ENCODE results near the gene BATF.

The BATF gene

DNA sequence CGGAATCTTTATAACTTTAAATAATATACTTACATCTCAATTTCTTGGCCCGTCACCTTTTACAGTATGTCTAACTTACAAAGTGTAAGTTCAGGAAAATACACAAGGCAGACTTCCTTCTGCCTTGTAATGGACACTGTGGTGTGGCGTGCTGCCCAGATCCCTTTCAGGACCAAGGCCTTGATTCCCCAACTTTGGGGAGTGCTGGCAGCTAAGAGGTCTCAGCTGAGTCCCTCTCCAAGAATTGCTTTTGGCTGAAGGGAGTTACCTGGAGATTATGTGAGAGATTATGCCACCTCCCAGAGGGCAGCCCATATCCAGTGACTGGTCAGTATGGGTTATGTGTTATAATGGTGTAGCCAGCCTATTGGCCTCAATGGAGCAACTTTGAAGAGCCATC lies 21.2 kb upstream of the BATF start:
- FAIRE-seq, result no peak

DNA sequence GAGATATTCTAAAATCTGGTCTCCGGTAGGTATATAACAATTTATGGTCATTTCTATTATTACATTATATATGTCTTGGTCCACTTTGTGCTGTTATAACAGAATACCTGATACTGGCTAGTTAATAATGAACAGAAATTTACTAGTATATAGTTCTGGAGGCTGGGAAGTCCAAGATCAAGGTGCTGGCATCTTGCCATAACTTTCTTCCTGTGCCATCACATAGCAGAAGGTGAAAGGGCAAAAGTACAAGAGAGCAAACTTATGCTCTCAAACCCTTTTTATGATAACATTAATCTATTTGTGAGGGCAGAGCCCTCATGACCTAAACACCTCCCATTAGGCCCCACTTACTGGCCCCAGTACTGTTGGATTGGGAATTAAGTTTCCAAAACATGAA lies 17.9 kb upstream of the BATF start:
- no peak for FAIRE-seq

DNA sequence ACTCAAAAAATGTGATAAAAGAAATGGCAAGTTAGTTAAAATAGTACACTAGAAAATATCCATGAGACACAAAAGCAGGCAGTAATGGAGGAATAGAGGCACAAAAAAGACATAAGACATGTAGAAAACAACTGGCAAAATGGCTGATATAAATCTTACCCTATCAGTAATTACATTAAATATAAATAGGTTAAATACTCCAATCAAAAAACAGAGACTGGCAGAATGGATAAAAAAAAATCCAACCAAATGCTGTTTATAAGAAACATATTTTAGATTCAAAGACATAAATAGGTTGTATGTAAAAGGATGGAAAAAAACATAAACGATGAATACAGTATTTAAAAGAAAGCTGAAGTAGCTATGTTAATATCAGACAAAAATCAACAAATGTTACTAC lies 15.3 kb upstream of the BATF start:
- FAIRE-seq, result no peak

- FAIRE-seq, result no peak
Measured at GRCh38 chr14:75510547-75510946, 11.7 kb upstream of the BATF start.

- no peak for FAIRE-seq
Measured at GRCh38 chr14:75511201-75511600, 11.1 kb upstream of the BATF start.

DNA sequence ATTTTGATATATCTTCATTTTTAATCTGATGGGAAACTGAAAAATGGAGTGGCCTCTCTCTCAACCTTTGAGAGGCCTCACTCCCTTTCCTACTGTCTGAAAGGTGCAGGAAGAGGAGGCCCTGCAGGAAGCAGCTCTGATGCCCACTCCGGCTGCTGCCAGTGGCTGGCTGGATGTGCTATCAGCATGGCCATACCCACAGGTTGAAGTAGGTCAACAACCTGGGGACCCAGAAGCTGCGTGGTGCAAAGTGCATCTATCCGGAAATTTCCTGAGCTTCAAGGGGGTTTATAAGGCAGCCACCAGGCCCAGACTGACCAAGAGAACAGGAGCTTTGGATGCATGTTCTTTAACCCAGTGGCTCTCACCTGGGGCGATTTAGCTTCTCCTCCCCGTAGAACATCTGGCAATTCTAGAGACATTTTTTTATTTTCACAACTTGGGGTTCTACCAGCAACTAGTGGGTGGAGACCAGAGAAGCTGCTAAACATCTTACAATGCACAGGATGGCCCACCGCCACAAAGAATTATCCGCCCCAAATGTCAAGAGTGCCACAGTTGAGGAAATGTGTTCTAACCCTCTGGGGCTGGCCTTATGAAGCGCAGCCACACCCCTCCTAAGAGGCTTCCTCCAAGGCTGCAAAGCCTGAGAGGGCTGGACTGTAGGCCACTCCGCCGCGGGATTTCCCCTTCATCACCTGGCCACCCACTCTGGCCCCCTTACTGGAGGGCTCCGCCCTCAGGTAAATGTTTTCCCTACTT lies 8.2 kb upstream of the BATF start:
- no peak for FAIRE-seq

DNA sequence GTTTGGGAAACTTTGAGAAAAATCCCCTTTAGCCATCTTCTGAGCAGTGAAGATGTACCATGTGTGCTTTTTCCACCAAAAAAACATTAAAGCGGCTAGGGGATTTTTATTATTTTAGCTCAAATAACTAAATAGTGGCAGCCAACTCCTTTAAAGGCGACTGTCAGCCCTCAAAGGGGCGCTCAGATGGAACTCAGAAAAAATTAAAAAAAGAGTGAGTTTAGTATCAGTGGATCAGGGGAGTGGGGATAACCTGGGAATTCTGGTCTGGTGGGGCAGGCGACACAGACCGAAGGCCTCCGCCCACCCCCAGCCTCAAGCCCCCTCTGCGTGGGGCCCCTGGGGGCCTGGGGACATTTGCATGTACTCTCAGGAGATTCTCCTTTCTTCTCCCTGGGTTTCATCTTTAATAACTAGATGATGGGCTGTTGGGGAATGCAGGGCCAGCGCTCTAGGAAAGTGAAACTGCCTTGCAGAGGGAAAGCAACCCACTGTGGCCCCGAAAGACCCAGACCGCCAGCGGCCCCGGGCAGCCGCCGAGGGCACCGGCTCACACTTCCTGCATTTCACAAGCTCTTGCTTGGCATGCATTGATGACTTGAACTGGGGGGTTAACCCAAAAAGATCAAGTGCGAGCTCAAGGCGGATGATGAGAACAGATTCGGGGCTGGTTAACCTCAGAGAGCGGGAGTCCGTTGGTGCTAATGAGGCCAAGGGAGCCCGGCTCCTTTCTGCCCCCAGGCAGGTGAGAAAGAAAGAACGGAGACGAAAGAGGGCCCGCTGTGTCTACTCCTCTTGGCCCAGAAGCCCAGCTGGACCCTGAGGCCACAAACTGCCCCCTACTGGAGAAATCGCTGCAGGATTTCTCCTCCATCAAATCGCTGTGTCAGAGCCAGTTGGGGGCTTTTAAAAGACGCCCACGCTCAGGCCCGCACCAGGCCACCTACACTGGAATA lies 7.3 kb upstream of the BATF start:
- no peak for FAIRE-seq

GRCh38 chr14:75515629-75515996 lies 6.7 kb upstream of the BATF start:
- FAIRE-seq, result no peak

DNA sequence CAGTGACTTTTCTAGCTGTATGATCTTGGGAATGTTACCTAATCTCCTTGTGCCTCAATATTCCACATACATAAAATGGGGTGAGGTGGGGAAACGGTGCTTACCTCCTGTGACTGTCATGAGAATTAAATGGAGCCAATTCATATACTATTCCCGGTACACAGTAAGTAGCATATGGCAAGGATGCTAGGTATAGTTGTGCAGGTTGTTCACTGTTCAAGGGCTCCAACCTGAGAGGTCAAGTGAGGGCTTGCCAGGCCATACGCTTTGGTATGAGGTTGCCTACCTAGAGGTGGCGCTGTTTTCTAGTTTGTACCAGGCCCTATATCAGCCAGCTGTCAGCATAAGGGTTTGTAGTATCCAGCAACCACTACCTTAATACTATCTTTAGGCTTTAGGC lies 3.6 kb upstream of the BATF start:
- FAIRE-seq, result no peak

- no peak for FAIRE-seq
Measured at GRCh38 chr14:75519394-75519793, 2.9 kb upstream of the BATF start.

DNA sequence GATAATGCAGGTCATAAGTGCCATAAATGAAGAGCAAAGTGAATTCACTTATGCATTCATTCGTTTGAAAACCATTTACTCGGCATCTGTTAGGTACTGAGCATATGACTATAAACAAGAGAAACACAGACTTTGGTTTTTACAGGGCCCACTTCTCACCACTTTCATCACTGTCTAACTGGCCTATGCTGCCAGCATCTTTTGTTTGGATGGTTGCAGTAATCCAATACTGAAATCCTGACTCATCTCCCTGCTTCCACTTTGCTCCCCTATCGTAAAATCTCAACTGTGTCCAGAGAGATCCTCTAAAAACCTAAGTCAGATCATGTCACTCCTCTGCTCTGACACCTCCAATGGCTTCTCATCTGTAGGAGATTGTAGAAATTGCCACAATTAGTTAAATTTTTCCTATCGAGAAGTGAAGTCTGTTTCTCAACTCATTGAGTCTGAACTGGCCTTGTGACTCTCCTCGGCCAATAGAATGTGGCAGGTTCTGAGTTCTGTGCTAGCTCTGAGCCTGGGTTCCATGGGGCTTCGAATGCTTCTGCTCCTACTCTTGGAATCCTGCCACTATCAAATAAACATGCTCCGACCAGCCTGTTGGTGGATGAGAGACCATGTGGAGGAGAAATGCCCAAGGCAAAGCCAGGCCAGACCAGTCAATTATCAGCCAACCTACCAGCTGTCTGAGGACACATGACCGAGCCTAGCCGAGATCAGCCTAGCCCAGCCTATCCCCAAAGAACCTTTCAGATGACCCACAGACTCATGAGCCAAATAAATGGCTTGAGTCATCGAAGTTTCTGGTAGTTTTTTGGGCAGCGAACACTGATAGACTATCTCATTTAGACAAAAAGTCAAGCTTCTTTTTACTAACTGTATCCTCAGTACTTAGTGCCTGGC lies 2.2 kb upstream of the BATF start:
- FAIRE-seq, result no peak

DNA sequence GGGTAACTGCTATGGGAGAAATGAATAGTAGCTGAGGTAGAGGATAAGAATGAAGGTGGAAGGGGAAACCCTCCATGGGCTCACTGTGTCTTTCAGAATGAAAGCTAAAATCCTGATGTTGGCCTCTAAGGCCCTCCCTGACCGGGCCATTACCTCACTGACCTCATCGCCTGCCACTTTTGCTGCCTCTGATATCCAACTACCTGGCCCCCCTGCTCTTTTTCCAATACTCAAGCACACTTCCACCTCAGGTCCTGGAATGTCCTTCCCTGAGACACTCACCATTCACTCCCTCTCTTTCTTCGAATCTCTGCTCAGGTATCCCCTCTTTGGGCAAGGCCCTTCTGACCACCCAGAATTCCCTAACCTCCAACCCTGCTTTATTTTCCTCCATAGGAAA lies 1.4 kb upstream of the BATF start:
- no peak for FAIRE-seq

DNA sequence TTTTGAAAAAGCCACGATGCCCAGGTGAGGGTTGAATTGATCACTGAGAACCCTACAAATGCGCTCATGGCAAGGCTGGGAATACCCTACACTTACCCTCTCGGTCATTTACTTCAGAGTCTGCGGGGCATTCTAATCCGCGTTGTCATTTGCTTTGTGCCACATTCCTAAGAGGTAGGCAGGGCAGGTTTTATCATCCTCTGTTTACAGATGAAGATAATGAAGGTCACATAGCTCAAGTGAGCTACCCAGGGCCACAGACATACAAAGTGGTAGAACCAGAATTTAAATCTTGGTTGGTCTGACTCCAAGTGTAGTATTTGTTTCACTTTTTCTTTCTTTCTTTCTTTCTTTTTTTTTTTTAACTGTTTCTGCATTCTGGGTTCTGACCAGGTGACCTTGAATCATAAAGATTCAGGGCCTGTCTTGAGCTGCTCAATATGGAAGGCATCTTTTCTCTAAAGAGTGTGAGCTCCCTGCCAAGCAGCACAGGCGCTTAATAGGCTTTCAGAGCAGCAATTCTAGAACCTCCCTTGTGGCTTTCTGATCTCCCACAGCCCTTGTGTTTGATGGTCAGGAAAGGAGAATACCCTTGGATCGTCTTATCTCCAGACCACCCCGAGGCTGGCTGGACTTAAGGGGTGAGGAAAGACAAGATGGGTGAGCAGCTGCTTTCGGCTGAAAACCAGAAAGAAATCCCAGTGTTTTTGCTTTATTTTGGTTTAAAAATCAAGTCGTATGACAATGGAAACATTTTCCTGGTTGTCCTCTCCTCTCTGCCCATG lies 662 bp upstream of the BATF start:
- FAIRE-seq, result no peak

DNA sequence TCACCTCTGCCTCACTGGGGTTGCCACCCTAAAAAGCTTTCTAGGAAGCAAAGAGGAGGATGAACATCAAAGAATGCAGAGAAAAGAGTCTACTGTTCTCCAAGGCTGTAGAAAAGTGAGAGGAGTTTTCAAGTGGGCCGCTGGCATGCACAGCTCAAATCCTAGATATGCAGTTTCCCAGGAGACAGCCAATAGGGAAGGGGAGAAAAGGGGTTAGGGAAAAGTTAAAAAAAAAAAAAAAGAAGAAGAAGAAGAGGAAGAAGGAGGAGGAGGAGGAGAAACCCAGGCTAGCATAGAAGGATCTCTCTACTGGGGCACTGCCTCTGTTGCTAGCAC lies 682 bp downstream of the BATF start:
- FAIRE-seq, result no peak

- no peak for FAIRE-seq
Measured at GRCh38 chr14:75523771-75524171, 1.5 kb downstream of the BATF start.

DNA sequence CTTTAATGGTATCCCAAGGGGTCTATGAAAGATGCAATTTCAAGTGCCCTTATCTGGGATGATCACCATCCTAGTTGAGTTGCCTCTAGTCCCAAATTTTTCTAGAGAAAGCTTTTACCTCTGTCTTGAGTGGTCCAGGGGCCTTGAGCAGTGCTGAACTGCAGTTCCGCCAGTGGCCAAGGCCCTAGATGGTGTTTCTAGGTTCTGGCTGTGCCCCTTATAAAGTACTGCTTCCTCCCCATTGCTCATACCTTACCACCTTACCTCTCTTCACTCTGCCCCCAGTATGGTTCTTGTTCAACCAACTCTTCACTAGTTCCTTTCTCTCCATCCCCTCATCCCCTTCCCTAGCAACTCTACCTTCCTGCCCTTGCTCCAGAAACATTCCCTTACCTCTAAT lies 3.7 kb downstream of the BATF start:
- FAIRE-seq, result no peak

- FAIRE-seq, result no peak
Measured at GRCh38 chr14:75527449-75528163, 5.3 kb downstream of the BATF start.

- no peak for FAIRE-seq
Measured at GRCh38 chr14:75531256-75531655, 9.0 kb downstream of the BATF start.

GRCh38 chr14:75531660-75532317 lies 9.5 kb downstream of the BATF start:
- FAIRE-seq, result no peak

DNA sequence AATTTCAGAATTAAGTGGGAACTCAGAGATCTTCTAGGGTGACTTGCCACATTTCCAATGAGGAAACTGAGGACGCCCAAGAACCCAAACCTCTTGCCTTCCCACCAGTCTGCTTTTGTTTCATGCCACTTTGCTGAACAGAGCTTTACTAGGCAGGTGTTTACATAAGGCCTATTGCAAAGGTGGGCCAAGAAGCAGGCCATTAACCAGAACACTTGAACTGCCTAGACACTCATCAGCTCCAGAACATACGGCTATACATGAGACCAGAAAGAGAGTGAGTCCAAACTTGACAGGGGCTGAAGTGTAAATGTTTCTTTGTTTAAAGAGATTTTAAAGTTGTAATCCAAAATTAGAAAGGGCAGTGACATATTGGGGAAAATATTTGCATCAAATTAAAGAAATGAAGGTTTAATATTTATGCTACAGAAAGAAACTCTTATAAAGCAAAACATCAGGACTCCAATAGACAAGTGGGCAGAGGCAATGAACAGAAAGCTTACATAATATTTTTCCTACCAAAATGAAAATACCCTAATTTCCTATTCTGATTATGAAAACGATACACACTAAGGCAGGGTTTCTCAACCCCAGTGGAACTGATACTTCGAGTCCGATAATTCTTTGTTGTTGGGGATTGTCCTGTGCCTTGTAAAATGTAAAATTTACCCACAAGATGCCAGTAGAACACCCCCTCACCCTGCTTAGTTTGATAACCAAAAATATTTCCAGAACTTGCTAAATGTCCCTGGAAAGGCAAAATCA lies 11.7 kb downstream of the BATF start:
- no peak for FAIRE-seq

Data from endometrium (tissue), 2 donors.